Karpas-422 (cell line): ENCODE measurements around the gene BCL3. TPM values are rescaled to one million over a fixed set of nuclear protein-coding genes. Genes with fewer than 3 reads are reported as not detected.

Experiments used
- DNase-seq: peaks from one replicate; pipeline ENCODE4 v3.0.0-alpha.2; 2015
- H2AFZ ChIP-seq: fragments of 200-600 bp; sonication (generic); 2 replicates; pipeline ENCODE4 v1.6.1; 2014; ENCODE audit warnings: antibody characterized with exemption, low read length, mixed read lengths
- H3K27ac ChIP-seq: fragments of 200-600 bp; sonication (generic); 2 replicates; pipeline ENCODE4 v1.5.1; 2014; ENCODE audit warnings: mild to moderate bottlenecking, low read length, moderate library complexity
- H3K27me3 ChIP-seq: fragments of 200-600 bp; sonication (generic); 2 replicates; pipeline ENCODE4 v1.6.1; 2014; ENCODE audit warnings: low read length, mixed read lengths
- H3K36me3 ChIP-seq: fragments of 200-600 bp; sonication (generic); 2 replicates; pipeline ENCODE4 v1.6.1; 2014; ENCODE audit warnings: low read length, mixed read lengths; ENCODE audit not compliant: insufficient read depth
- H3K4me1 ChIP-seq: fragments of 200-600 bp; sonication (generic); 2 replicates; pipeline ENCODE4 v1.6.1; 2014; ENCODE audit warnings: mild to moderate bottlenecking, low read length, mixed read lengths
- H3K4me2 ChIP-seq: fragments of 200-600 bp; sonication (generic); 2 replicates; pipeline ENCODE4 v1.6.1; 2014; ENCODE audit warnings: low read length, low read depth, mild to moderate bottlenecking; ENCODE audit not compliant: poor library complexity, severe bottlenecking
- H3K4me3 ChIP-seq: fragments of 200-600 bp; sonication (generic); 2 replicates; pipeline ENCODE4 v1.5.1; 2014; ENCODE audit warnings: mild to moderate bottlenecking, antibody characterized with exemption, low read length, mixed read lengths
- H3K79me2 ChIP-seq: fragments of 200-600 bp; sonication (generic); 2 replicates; pipeline ENCODE4 v1.6.1; 2014; ENCODE audit warnings: mild to moderate bottlenecking, low read length, mixed read lengths
- H3K9ac ChIP-seq: fragments of 200-600 bp; sonication (generic); 2 replicates; pipeline ENCODE4 v1.6.0; 2014; ENCODE audit warnings: low read length
- H3K9me2 ChIP-seq: fragments of 200-600 bp; sonication (generic), shearing (Covaris generic); replicated peaks from 2 replicates; pipeline ENCODE4 v1.6.0; 2014; ENCODE audit warnings: mild to moderate bottlenecking, low read length, moderate library complexity; ENCODE audit not compliant: insufficient read depth
- H3K9me3 ChIP-seq: fragments of 300-700, 200-600 bp; sonication (generic); 2 replicates; pipeline ENCODE4 v1.6.1; 2014; ENCODE audit warnings: low read length, mixed read lengths
- H4K20me1 ChIP-seq: fragments of 200-600 bp; sonication (generic); 2 replicates; pipeline ENCODE4 v1.6.1; 2014; ENCODE audit warnings: mild to moderate bottlenecking, antibody characterized with exemption, low read length, low read depth; ENCODE audit not compliant: insufficient read depth
- small RNA-seq: library from RNA; depleted of rRNA; stranded (forward); fragments of <200 nt; gene quantifications from one replicate; pipeline ENCODE3, GENCODE V24; 2014
- total RNA-seq: library from RNA; depleted of rRNA; stranded (reverse); fragments of >200 nt; shearing (Covaris generic); gene quantifications from 2 replicates; pipeline ENCODE4 v1.2.3, GENCODE V29; 2014; ENCODE audit warnings: low replicate concordance; rRNA removed

BCL3 gene
- total RNA-seq, 1 experiment from 2014 or later: not detected

DNA sequence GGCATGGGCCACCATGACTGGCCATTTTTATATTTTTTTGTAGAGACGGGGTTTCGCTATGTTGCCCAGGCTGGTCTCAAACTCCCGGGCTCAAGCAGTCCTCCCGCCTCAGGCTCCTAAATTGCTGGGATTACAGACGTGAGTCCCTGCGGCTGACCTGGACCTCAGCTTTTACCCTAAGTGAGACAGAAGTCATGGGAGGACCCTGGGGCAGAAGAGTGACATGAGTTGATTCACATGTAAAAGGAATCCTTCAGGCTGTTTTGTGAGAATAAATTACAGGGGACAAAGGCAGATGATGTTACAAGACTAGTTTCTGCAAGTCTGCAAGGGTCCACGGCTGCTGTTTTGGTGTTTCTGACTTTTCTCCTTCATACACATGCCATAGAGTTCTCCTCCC, 57.8 kb downstream of the BCL3 start:
- Histone ChIP-seq H3K27me3 (no peaks in the 10 kb centered on the region), H3K36me3 (no peaks in the 10 kb centered on the region), H3K4me2 (no peak overlapping the region), H3K4me1 (no peaks in the 10 kb centered on the region), H3K4me3 (no peak overlapping the region), H3K79me2 (no peaks in the 10 kb centered on the region), H3K27ac (no peak overlapping the region), H3K9me3 (no peaks in the 10 kb centered on the region), H2AFZ (no peak overlapping the region), H3K9me2 (no peaks in the 10 kb centered on the region), H4K20me1 (no peaks in the 10 kb centered on the region), H3K9ac (no peak overlapping the region)
- no peak for DNase-seq

DNA sequence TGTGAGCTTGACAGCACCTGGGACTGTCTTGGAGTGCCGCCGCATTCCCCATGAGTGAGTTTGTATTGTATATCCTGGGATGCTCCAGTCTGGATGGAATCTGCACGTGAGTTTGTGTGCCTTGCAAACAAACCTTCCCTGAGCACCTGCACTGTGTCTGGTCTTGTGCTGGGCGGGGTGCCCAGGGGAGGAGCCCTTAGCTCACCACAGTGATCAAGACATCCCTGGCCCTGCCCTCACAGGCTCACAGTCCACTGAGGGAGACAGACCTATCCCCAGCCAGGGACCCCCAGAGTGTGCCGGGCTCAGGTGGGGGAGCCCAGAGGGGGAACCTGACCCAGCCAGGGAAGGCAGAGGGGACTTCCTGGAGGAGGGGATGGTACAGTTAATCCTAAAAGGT, 58.7 kb downstream of the BCL3 start:
- Histone ChIP-seq H3K36me3 (no peaks in the 10 kb centered on the region), H3K9me3 (no peaks in the 10 kb centered on the region), H3K27me3 (no peaks in the 10 kb centered on the region), H4K20me1 (no peaks in the 10 kb centered on the region), H3K27ac (no peak overlapping the region), H2AFZ (no peak overlapping the region), H3K4me1 (no peaks in the 10 kb centered on the region), H3K9me2 (no peaks in the 10 kb centered on the region), H3K4me3 (no peak overlapping the region), H3K9ac (no peak overlapping the region), H3K79me2 (no peaks in the 10 kb centered on the region), H3K4me2 (no peak overlapping the region)
- DNase-seq: no peak

DNA sequence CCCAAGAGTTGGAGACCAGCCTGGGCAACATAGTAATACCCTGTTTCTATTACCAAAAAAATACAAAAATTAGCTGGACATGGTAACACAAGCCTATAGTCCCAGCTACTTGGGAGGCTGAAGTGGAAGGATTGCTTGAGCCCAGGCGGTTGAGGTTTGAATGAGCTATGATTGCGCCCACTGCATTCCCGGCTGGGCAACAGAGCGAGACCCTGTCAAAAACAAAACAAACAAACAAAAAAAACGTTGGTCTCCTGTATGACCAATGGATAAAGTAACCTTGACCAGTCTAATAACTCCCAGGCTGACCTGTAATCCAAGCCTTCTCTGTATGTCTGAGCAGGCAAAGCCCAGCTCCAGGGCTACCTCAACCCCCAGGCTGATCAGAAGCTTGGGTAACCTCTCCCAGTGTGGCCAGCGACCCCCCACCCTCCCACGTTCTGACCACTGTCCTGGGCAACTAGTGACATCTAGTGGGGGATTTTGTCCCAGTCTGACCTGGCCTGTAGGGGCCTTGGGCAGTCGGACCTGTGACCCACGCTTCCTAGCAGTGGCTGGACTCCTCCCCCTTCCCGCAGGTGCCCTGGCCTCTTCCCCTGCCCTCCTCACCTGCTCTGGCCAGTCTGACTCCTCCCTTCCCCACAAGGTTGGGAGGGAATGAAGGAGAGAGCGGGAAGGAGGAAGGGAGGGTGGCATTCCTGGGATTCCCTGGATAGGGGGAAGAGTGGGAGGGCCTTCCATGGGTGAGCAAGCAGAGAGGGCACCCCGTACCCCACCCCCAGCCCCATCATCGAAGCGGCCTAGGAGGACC, 59.3 kb downstream of the BCL3 start:
- Histone ChIP-seq H3K27me3 (no peaks in the 10 kb centered on the region), H3K27ac (no peak overlapping the region), H2AFZ (no peak overlapping the region), H3K79me2 (no peaks in the 10 kb centered on the region), H3K9ac (no peak overlapping the region), H3K4me1 (no peaks in the 10 kb centered on the region), H3K9me2 (no peaks in the 10 kb centered on the region), H4K20me1 (no peaks in the 10 kb centered on the region), H3K9me3 (no peaks in the 10 kb centered on the region), H3K4me3 (no peak overlapping the region), H3K4me2 (no peak overlapping the region), H3K36me3 (no peaks in the 10 kb centered on the region)
- DNase-seq: no peak

DNA sequence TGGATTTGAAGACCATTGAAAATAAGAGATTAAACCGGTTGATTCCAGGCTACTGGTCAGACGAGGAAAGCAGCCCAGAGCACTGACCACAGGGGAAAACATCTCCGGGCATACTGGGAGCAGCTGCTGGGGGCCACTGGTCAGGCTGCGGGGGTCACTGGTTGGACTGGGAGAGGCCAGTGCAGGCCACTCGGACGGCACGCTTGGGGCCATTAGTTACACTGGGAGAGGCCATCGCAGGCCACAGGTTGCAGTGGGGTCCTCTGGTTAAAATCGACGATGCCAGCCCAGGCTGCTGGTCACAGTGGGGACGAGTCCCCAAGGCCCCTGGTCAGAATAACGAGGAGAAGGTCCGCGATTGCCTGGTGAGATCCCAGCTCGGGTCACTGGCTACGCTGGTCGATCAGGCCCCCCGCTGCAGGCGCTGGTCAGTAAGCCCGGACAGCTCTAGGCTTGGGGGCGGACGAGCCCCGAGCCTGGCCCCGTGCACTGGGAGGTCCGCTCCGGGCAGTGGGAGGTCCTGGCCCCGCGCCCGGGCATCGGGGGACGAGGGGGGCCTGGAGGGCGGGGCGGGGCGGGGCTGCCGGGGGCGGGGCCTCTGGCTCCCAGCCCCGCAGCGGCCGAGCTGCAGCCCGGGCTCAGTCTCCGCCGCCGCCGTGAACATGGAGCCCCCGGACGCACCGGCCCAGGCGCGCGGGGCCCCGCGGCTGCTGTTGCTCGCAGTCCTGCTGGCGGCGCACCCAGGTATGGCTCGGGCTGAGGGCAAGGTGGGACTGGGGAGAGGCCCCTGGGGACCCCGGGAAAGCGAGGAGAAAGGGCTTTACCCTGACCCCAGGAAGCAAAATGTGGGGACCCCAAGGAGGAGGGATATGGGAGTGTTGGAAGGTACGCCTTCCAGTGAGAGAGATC, 60.2 kb downstream of the BCL3 start, which contains the start of gene BCAM:
BCAM (plus strand) TSS at position 641 of the 909 bp plus-strand sequence; CDS start at position 663, 22 bp downstream.
- Histone ChIP-seq H3K4me2 (no peak within 1 kb of the TSS), H3K4me1 (no peaks in the 10 kb centered on the region), H3K9me2 (no peaks in the 10 kb centered on the region), H3K9me3 (no peaks in the 10 kb centered on the region), H3K79me2 (no peaks in the 10 kb centered on the region), H3K4me3 (no peak within 1 kb of the TSS), H3K27me3 (no peaks in the 10 kb centered on the region), H2AFZ (no peak within 1 kb of the TSS), H3K27ac (no peak within 1 kb of the TSS), H3K9ac (no peak within 1 kb of the TSS), H4K20me1 (no peaks in the 10 kb centered on the region), H3K36me3 (no peaks in the 10 kb centered on the region)
- no peak for DNase-seq

Small RNA genes within 50 kb of the gene (small RNA-seq; reads per million reads assigned to genes)
- gene RF00156 (not detected), gene RF00285 (not detected)

Other genes with a start within 250 kb of the BCL3 start
- gene ZNF180, start 248.2 kb upstream of the BCL3 start, total RNA-seq: 5.9 and 7.7 TPM in 2 replicates
- not detected in 2 replicates for gene CEACAM20, start 219.0 kb upstream of the BCL3 start, total RNA-seq
- gene IGSF23, start 135.1 kb upstream of the BCL3 start, total RNA-seq: not detected in 2 replicates
- gene PVR, start 104.8 kb upstream of the BCL3 start, total RNA-seq: not detected in 2 replicates
- gene CEACAM19, start 77.2 kb upstream of the BCL3 start, total RNA-seq: not detected in 2 replicates
- gene CEACAM16, start 49.6 kb upstream of the BCL3 start, total RNA-seq: not detected in 2 replicates
- gene CBLC, start 29.2 kb downstream of the BCL3 start, total RNA-seq: not detected in 2 replicates
- not detected in 2 replicates for gene BCAM, start 60.4 kb downstream of the BCL3 start, total RNA-seq
- 2.0 TPM in 1 of 2 replicates, not detected in the other for gene NECTIN2, start 97.6 kb downstream of the BCL3 start, total RNA-seq
- 25.6 and 64.7 TPM in 2 replicates for gene TOMM40, start 142.5 kb downstream of the BCL3 start, total RNA-seq
- 1.3 and 1.9 TPM in 2 replicates for gene APOE, start 157.1 kb downstream of the BCL3 start, total RNA-seq
- gene APOC1, start 165.9 kb downstream of the BCL3 start, total RNA-seq: not detected in 2 replicates
- not detected in 2 replicates for gene APOC4, start 193.5 kb downstream of the BCL3 start, total RNA-seq
- not detected in 2 replicates for gene APOC2, start 197.3 kb downstream of the BCL3 start, total RNA-seq
- 19.7 and 39.2 TPM in 2 replicates for gene CLPTM1, start 206.7 kb downstream of the BCL3 start, total RNA-seq